DOHH2 (cell line): ENCODE data around the gene SH3RF3.
A peak's percentile ranks its signal among the peaks of the same experiment; 100 is the strongest.

Source experiments
- CTCF ChIP-seq: fragments of 200-600 bp; sonication (generic); IDR thresholded peaks from one replicate; pipeline ENCODE4 v1.5.1; 2014; ENCODE audit warnings: antibody characterized with exemption, mild to moderate bottlenecking, low read depth, low read length; ENCODE audit not compliant: poor library complexity, severe bottlenecking
- EZH2phosphoT487 ChIP-seq: fragments of 200-600 bp; sonication (generic); IDR thresholded peaks from 2 replicates; pipeline ENCODE4 v1.6.1; 2017; ENCODE audit warnings: borderline replicate concordance, mild to moderate bottlenecking, antibody characterized with exemption, low read length, moderate library complexity, mixed read lengths

GRCh38 chr2:109545828-109546713, 417.1 kb downstream of the SH3RF3 start:
- TF ChIP-seq CTCF (peak; percentile 76), EZH2phosphoT487 (no peak)
